ENCODE measurements around the gene FAR2.

Gene FAR2

GRCh38 chr12:29281371-29282005, 132.4 kb downstream of the FAR2 start:
- ChIA-PET POLR2A (no interaction called here), CTCF (interaction anchor here (0.6 kb wide), 1 partner anchor 56 kb away, joined by 3 read pairs; no protein-coding TSS in a partner anchor)
- no peak overlapping the region for H3K27ac ChIP-seq (ENCODE audit: extremely low read depth, low read depth, low read length)
- 0 out of 2 replicates have a peak, but pooled peaks cover 4% of the 10 kb centered on the region for H3K4me1 ChIP-seq (ENCODE audit: control insufficient read depth, insufficient read depth, low read length)
- no peak overlapping the region for H3K4me3 ChIP-seq (ENCODE audit: low read depth, low read length)
- no peaks in the 10 kb centered on the region for H3K36me3 ChIP-seq (ENCODE audit: control insufficient read depth in 2 of 2, insufficient read depth in 1 of 2, low read length in 2 of 2)
- TF ChIP-seq ZNF530 (tag by site-specific recombination; IDR thresholded peaks at IDR 0.05; ENCODE audit: low read depth): no peak
- TF ChIP-seq KLF16 (tag by site-specific recombination; IDR thresholded peaks at IDR 0.05): no peak
- no peak for TF ChIP-seq ZNF184 (tag by site-specific recombination; IDR thresholded peaks at IDR 0.05)
- no peak for TF ChIP-seq AEBP2 (tag by site-specific recombination; IDR thresholded peaks at IDR 0.05; ENCODE audit: borderline replicate concordance)
- no peak for TF ChIP-seq ZNF133 (tag by site-specific recombination; IDR thresholded peaks at IDR 0.05)
- TF ChIP-seq ZBTB49 (tag by site-specific recombination; IDR thresholded peaks at IDR 0.05; ENCODE audit: low read depth): no peak
- no peak for TF ChIP-seq ZNF747 (tag by site-specific recombination; IDR thresholded peaks at IDR 0.05)
- TF ChIP-seq SP7 (tag by site-specific recombination; IDR thresholded peaks at IDR 0.05): no peak
- H3K9me3 ChIP-seq (ENCODE audit: control insufficient read depth, insufficient read depth, low read depth, low read length): no peaks in the 10 kb centered on the region

GRCh38 chr12:29282031-29282816, 133.1 kb downstream of the FAR2 start:
- ChIA-PET CTCF (no interaction called here), POLR2A (no interaction called here)
- Histone ChIP-seq H3K9me3 (ENCODE audit: control insufficient read depth, insufficient read depth, low read depth, low read length) (no peaks in the 10 kb centered on the region), H3K4me1 (ENCODE audit: control insufficient read depth, insufficient read depth, low read length) (0 out of 2 replicates have a peak, but pooled peaks cover 4% of the 10 kb centered on the region), H3K36me3 (ENCODE audit: control insufficient read depth in 2 of 2, insufficient read depth in 1 of 2, low read length in 2 of 2) (no peaks in the 10 kb centered on the region), H3K27ac (ENCODE audit: extremely low read depth, low read depth, low read length) (no peak overlapping the region), H3K4me3 (ENCODE audit: low read depth, low read length) (no peak overlapping the region)
- TF ChIP-seq ZFP69B (tag by site-specific recombination; IDR thresholded peaks at IDR 0.05) (no peak), ZNF549 (tag by site-specific recombination; IDR thresholded peaks at IDR 0.05) (no peak), ZNF513 (tag by site-specific recombination; IDR thresholded peaks at IDR 0.05) (no peak), ZNF677 (tag by site-specific recombination; IDR thresholded peaks at IDR 0.05) (no peak), HOXD13 (CRISPR knock-in tag; IDR thresholded peaks at IDR 0.05; ENCODE audit: borderline replicate concordance) (no peak), ZNF280D (tag by site-specific recombination; IDR thresholded peaks at IDR 0.05) (no peak), ZNF362 (tag by site-specific recombination; IDR thresholded peaks at IDR 0.05) (no peak), ZNF138 (tag by site-specific recombination; IDR thresholded peaks at IDR 0.05; ENCODE audit: borderline replicate concordance) (no peak), ZNF423 (tag by site-specific recombination; IDR thresholded peaks at IDR 0.05) (no peak), ZNF555 (tag by site-specific recombination; conservative IDR thresholded peaks at IDR 0.05) (no peak), ZBTB10 (tag by site-specific recombination; IDR thresholded peaks at IDR 0.05) (no peak), ZNF521 (tag by site-specific recombination; IDR thresholded peaks at IDR 0.05) (no peak), ZNF626 (tag by site-specific recombination; IDR thresholded peaks at IDR 0.05) (no peak)
